ENCODE results near the gene PLEKHA5. TPM values are rescaled to one million over a fixed set of nuclear protein-coding genes. Genes with fewer than 3 reads are reported as not detected.

The PLEKHA5 gene
- total RNA-seq, 4 donors from 2014 or later, result 31.0 to 41.7 (median 34.1) TPM

DNA sequence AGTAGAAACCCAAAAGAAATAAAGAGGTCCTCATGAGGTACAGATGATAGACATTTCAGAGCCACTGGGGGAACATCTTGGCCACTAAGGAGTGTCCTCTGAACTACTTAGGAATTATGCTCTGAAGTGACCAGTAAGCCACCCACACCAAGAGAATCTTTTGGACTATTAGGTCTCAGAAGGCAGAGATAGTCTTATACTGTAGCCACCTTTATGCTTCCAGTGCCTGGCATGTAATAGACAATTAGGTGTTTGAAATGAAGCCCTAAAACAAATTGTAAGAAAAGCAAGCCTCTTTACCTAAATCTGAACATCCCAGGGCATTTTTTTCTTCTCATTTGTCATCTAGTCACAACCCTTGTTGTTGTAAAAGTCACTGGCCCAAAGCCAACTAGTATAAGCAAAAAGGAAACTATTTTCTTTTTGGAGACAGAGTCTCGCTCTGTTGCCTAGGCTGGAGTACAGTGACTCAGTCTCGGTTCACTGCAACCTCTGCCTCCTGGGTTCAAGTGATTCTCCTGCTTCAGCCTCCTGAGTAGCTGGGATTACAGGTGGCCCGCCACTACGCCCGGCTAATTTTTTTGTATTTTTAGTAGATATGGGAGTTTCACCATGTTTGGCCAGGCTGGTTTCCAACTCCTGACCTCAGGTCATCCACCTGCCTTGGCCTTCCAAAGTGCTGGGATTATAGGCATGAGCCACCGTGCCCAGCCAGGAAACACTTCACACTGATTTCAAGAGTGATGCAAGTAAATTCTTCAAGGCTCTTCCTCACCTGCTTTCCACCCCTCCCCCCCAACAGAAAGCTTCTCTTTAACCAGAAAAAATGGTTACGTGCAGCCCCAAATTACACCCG, 11.1 kb downstream of the PLEKHA5 start:
- WGBS, 2 donors, result 87 to 89% methylated on average over 8 of the region's 8 CpGs
- no peak for DNase-seq (ENCODE audit: low spot score in 2 of 2)
- no peak for TF ChIP-seq CTCF (IDR thresholded peaks at IDR 0.05)
- TF ChIP-seq POLR2A (IDR thresholded peaks at IDR 0.05), result no peak
- intact Hi-C loops (cut with DNase I; ENCODE audit: low total_unique reads), result no loop called here
- H3K4me3 ChIP-seq (ENCODE audit: low read depth, poor library complexity, severe bottlenecking), result no peak overlapping the region

DNA sequence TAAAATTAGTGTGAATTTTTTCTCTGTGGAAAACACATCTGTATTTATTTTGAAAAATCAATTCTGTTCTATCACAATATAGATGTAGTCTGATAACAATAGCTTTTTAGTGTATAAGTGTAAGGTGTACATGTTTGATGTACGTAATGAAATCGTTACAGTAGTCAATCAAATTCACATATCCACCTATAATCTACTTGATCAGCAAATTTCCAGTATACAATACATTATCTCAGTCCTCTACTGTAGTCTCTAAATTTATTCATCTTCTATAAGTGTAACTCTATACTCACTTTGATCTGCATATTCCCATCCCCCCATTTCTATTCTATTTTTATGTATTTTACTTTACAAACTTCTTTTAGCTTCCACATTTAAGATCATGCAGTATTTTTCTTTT, 13.0 kb downstream of the PLEKHA5 start:
- no peak for DNase-seq (ENCODE audit: low spot score in 2 of 2)
- intact Hi-C loops (cut with DNase I; ENCODE audit: low total_unique reads), result no loop called here
- TF ChIP-seq POLR2A (IDR thresholded peaks at IDR 0.05), result no peak
- TF ChIP-seq CTCF (IDR thresholded peaks at IDR 0.05), result no peak
- WGBS, 2 donors, result 93 to 95% methylated on average over 2 of the region's 2 CpGs
- no peak overlapping the region for H3K4me3 ChIP-seq (ENCODE audit: low read depth, poor library complexity, severe bottlenecking)

DNA sequence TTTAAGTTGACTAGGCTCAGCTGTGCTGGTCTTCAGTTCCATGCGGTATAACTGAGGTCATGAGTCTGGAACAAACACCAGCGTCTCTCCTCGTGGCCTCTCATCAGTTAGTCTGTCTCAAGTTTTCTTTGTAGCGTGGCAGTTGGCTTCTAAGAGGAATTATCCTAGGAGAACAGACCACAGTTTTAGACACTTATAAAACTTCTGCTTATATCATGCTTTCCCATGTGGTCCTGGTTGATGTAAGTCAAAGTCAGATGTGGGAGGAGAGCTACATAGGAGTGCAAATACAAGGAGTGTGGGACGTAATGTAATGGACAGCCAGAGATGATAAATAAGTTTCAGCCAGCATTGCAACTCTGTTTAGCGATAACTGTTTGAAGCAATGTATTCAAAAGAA, 14.8 kb downstream of the PLEKHA5 start:
- WGBS, 2 donors, result 93 to 96% methylated on average over 6 of the region's 6 CpGs
- TF ChIP-seq POLR2A (IDR thresholded peaks at IDR 0.05) (no peak), CTCF (IDR thresholded peaks at IDR 0.05) (no peak)
- intact Hi-C loops (cut with DNase I; ENCODE audit: low total_unique reads), result no loop called here

GRCh38 chr12:19144985-19145384, 15.5 kb downstream of the PLEKHA5 start:
- intact Hi-C loops (cut with DNase I; ENCODE audit: low total_unique reads), result no loop called here
- DNase-seq (ENCODE audit: low spot score in 2 of 2), result no peak
- WGBS, 2 donors, result 82 to 88% methylated on average over 2 of the region's 2 CpGs
- no peak for TF ChIP-seq CTCF (IDR thresholded peaks at IDR 0.05)
- TF ChIP-seq POLR2A (IDR thresholded peaks at IDR 0.05), result no peak
- no peak overlapping the region for H3K4me3 ChIP-seq (ENCODE audit: low read depth, poor library complexity, severe bottlenecking)

More for the DNA sequence above, 14.8 kb downstream of the PLEKHA5 start:
- no peak for DNase-seq (ENCODE audit: low spot score in 2 of 2)
- no peak overlapping the region for H3K4me3 ChIP-seq (ENCODE audit: low read depth, poor library complexity, severe bottlenecking)

- no peak overlapping the region for H3K4me3 ChIP-seq (ENCODE audit: low read depth, poor library complexity, severe bottlenecking)
- intact Hi-C loops (cut with DNase I; ENCODE audit: low total_unique reads), result no loop called here
- DNase-seq (ENCODE audit: low spot score in 2 of 2), result no peak
- no peak for TF ChIP-seq POLR2A (IDR thresholded peaks at IDR 0.05)
- TF ChIP-seq CTCF (IDR thresholded peaks at IDR 0.05), result no peak
Observed at GRCh38 chr12:19148860-19149259, 19.3 kb downstream of the PLEKHA5 start.

Measured in lower leg skin (tissue), 4 donors.